WTC11 (cell line): ENCODE data around the gene UPP1.

Experiments
- CTCF ChIP-seq: fragments of 200-600 bp; IDR thresholded peaks from 2 replicates; pipeline ENCODE4 v1.8.0; 2022; ENCODE audit warnings: antibody characterized with exemption
- RELA ChIP-seq: sonication (generic); formaldehyde crosslinking; IDR thresholded peaks from 2 replicates; pipeline ENCODE4 v1.8.1; 2022; ENCODE audit warnings: missing genetic modification reagents, mild to moderate bottlenecking, borderline replicate concordance
- TF ChIP-seq, protein P1 (sequence below): sonication (generic); formaldehyde crosslinking; IDR thresholded peaks from 2 replicates; pipeline ENCODE4 v1.8.0; 2022; ENCODE audit warnings: mild to moderate bottlenecking, missing genetic modification reagents

DNA sequence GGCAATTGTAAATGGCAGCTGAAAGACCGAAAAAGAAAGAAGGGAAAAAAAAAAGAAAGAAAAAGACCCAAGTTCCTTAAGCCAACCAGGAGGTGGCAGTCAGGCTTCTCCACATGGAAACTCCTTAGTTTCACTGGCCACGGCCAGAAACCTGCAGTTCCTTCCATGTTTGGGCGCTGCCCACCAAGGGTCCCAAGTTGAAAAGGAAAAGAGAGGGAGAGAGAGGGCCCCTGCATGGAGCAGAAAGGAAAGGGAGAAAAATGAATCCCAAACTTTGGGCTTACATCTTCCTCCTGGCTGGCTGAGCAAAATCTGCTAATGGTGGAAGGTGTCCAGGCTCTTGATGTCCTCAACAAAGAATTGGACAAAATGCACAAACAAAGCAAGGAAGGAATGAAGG, 50.4 kb downstream of the UPP1 start:
- TF ChIP-seq CTCF = no peak
- TF ChIP-seq, protein P1, sequence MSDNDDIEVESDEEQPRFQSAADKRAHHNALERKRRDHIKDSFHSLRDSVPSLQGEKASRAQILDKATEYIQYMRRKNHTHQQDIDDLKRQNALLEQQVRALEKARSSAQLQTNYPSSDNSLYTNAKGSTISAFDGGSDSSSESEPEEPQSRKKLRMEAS (CRISPR knock-in tag) = no peak
- no peak for TF ChIP-seq RELA (CRISPR knock-in tag)
